Cardiac fibroblast (primary cell): Measurements from ENCODE around the gene ARL13A.

Experiments
- DNase-seq, 2 donors: peaks; one replicate each; pipeline versions ENCODE4 v3.0.0 to v3.0.0-alpha.2; 2010; ENCODE audit warnings: low read depth in 2 of 2
- H3K4me3 ChIP-seq, 2 donors: replicated peaks in 1 of 2; 1 replicate in 1 of 2; 2 replicates in 1 of 2; pipeline ENCODE4 v1.5.1; 2011; ENCODE audit warnings: low read depth in 2 of 2, low read length in 2 of 2, mild to moderate bottlenecking in 2 of 2, moderate library complexity in 1 of 2
- TF ChIP-seq, protein P1 (sequence below): IDR thresholded peaks from one replicate; pipeline ENCODE4 v1.5.1; 2011; ENCODE audit warnings: low read depth, mild to moderate bottlenecking, low read length, inconsistent platforms

ARL13A gene

DNA sequence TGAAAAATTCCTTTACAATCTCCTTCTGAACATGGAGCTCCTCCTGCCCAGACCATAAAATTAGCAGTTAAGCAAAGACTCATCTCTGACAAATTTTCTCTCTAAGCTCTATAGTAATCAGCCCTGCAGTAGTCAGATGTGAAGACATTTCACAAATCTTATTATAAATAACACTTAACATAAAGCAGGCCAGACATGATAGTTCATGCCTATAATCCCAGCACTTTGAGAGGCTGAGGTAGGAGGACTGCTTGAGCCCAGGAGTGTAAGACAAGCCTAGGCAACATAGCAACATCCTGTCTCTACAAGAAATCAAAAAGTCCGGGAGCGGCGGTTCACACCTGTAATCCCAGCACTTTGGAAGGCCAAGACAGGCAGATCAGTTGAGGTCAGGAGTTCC is 52.5 kb downstream of the ARL13A start:
- H3K4me3 ChIP-seq: no peak overlapping the region
- TF ChIP-seq, protein P1, sequence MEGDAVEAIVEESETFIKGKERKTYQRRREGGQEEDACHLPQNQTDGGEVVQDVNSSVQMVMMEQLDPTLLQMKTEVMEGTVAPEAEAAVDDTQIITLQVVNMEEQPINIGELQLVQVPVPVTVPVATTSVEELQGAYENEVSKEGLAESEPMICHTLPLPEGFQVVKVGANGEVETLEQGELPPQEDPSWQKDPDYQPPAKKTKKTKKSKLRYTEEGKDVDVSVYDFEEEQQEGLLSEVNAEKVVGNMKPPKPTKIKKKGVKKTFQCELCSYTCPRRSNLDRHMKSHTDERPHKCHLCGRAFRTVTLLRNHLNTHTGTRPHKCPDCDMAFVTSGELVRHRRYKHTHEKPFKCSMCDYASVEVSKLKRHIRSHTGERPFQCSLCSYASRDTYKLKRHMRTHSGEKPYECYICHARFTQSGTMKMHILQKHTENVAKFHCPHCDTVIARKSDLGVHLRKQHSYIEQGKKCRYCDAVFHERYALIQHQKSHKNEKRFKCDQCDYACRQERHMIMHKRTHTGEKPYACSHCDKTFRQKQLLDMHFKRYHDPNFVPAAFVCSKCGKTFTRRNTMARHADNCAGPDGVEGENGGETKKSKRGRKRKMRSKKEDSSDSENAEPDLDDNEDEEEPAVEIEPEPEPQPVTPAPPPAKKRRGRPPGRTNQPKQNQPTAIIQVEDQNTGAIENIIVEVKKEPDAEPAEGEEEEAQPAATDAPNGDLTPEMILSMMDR: no peak
- DNase-seq: no peak

DNA sequence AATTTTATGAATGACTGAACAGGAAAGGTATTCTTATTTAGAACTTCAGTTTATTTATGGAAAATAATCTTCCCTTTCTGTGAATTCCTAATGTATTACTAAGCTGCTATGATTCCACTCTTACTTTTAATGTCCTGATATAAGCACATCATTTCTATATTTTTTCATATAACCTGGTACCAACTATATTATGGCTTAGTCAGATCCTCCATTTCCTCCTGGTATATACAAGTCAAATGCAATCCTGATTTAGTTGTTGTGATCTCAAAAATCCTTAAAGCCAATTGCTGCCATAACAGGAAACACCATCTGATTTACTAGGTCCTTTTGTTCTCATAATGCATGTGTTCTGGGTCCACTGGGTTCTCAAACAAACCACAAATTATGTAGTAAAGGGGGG is 55.6 kb downstream of the ARL13A start:
- no peak overlapping the region for H3K4me3 ChIP-seq
- peak in 1 of 2 donors; percentile 5 for DNase-seq
- TF ChIP-seq, protein P1: no peak

DNA sequence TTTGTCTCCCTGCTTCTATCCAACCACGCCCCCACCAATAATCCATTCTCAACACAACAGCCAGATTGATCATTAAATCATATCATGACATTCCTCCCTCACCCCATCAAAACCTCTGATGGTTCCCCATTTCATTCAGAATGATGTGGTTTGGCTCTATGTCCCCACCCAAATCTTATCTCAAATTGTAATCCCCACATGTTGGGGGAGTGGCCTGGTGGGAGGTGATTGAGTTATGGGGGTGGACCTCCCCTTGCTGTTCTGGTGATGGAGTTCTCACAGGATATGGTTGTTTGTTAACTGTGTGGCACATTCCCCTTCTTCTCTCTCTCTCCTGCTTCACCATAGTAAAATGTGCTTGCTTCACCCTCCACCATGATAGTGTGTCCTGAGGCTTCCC is 59.1 kb downstream of the ARL13A start:
- TF ChIP-seq, protein P1: no peak
- DNase-seq: no peak
- no peak overlapping the region for H3K4me3 ChIP-seq

DNA sequence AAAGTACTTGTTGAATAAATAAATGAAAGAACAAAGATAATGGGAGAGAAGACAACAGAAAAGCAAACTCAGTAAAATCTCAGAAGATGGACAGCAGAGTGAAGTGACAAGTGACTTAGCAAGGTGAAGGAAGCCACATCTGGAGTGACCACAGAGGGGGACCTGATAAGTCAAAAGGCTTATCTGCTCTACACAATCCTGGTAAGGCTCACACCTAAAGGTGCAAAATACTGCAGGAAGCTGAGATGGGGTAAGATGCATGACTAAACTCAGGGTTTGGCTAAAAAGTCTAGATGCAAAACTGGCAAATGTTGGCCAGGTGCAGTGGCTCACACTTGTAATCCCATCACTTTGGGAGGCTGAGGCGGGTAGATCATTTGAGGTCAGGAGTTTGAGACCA is 60.2 kb downstream of the ARL13A start:
- TF ChIP-seq, protein P1: no peak
- no peak for DNase-seq
- H3K4me3 ChIP-seq: no peak overlapping the region

DNA sequence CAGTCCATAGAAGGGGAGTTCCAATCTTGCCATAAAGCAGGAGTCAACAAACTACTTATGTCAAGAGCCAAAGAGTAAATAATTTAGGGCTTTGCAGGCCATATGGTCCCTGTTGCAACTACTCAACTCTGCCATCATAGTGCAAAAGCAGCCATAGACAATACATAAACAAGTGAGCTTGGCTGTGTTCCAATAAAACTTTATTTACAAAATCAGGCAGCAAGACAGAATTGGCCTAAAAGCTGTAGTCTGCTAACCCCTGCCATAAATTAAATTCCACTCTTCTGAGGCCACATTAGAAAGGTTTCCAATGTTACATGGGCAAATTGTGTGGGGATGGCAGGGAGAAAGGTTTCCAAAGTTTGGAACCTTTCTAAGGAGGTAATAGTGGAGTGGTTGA is 67.7 kb downstream of the ARL13A start:
- TF ChIP-seq, protein P1: no peak

DNA sequence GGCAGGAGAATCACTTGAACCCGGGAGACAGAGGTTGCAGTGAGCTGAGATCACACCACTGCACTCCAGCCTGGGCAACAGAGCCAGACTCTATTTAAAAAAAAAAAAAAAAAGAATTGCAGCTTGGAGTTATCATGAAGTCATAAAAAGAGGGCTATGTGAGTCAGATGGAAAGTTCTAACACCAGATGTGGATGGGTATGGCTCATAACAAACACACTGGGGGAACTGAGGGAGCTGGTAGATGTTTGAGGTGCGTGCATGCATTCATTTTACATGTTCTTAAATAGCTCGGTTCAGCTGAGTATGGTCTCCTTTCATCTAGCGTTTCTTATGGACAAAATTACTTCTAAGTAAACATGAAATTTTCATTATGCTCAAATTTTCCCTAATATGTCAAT is 70.7 kb downstream of the ARL13A start:
- no peak overlapping the region for H3K4me3 ChIP-seq
- TF ChIP-seq, protein P1: no peak
- DNase-seq: no peak

More for the DNA sequence above, 67.7 kb downstream of the ARL13A start:
- H3K4me3 ChIP-seq: no peak overlapping the region
- no peak for DNase-seq
